NCI-H1105 (cell line): ENCODE measurements around the gene PIEZO1.
"Not testable (repeated sequence)": the region's sequence is repeated elsewhere in the genome, so short reads cannot be mapped to it uniquely, and the experiment has no call there.

ENCODE experiments used
- DNase-seq: peaks from one replicate; lab custom pipeline; 2025; lab: John Stamatoyannopoulos, UW

Gene PIEZO1

GRCh38 chr16:88785106-88785924 is at the start of gene PIEZO1:
Gene PIEZO1, minus strand, starts transcription at chr16:88785220. Its CDS starts 256 bp downstream, at chr16:88784964.
- no peak for DNase-seq

GRCh38 chr16:88834670-88835069 is 49.6 kb upstream of the PIEZO1 start:
- DNase-seq, result no peak

GRCh38 chr16:88833086-88833485 is 48.1 kb upstream of the PIEZO1 start:
- DNase-seq, result no peak

- DNase-seq, result no peak
Observed at GRCh38 chr16:88831838-88832237, 46.8 kb upstream of the PIEZO1 start.

- DNase-seq, result no peak
Observed at GRCh38 chr16:88830783-88831182, 45.8 kb upstream of the PIEZO1 start.

- no peak for DNase-seq
Observed at GRCh38 chr16:88830258-88830657, 45.2 kb upstream of the PIEZO1 start.

- DNase-seq, result no peak
Observed at GRCh38 chr16:88828711-88829110, 43.7 kb upstream of the PIEZO1 start.

GRCh38 chr16:88827727-88828126 is 42.7 kb upstream of the PIEZO1 start:
- no peak for DNase-seq

GRCh38 chr16:88826070-88826840 is 41.2 kb upstream of the PIEZO1 start:
- DNase-seq, result no peak

GRCh38 chr16:88825146-88825545 is 40.1 kb upstream of the PIEZO1 start:
- no peak for DNase-seq

GRCh38 chr16:88824256-88825077 is 39.4 kb upstream of the PIEZO1 start:
- no peak for DNase-seq

GRCh38 chr16:88823646-88824045 is 38.6 kb upstream of the PIEZO1 start:
- DNase-seq, result not testable (repeated sequence)

GRCh38 chr16:88822281-88823040 is 37.4 kb upstream of the PIEZO1 start:
- DNase-seq, result no peak

- no peak for DNase-seq
Observed at GRCh38 chr16:88821168-88821850, 36.3 kb upstream of the PIEZO1 start.

- no peak for DNase-seq
Observed at GRCh38 chr16:88820385-88821025, 35.5 kb upstream of the PIEZO1 start.

- DNase-seq, result no peak
Observed at GRCh38 chr16:88819126-88819525, 34.1 kb upstream of the PIEZO1 start.

- no peak for DNase-seq
Observed at GRCh38 chr16:88818575-88818874, 33.5 kb upstream of the PIEZO1 start.

GRCh38 chr16:88817785-88818574 is 33.0 kb upstream of the PIEZO1 start:
- no peak for DNase-seq

- no peak for DNase-seq
Observed at GRCh38 chr16:88816736-88817535, 31.9 kb upstream of the PIEZO1 start.
